ENCODE results near the gene PRR20G. TPM values are rescaled to one million over a fixed set of nuclear protein-coding genes. Genes with fewer than 3 reads are reported as not detected.

The PRR20G gene
- total and polyA plus RNA-seq, 10 of the 15 experiments (the other 5 are each of a cell fraction or from before 2014, with no cell fraction given), result not detected

- ATAC-seq, result no peak
These were observed 22.9 kb downstream of the PRR20G start for GRCh38 chr3:127264794-127265514.

More at GRCh38 chr3:127264794-127265514, 22.9 kb downstream of the PRR20G start:
- in situ Hi-C loops (cut with MboI) (no loop called here), intact Hi-C loops (cut with micrococcal nuclease; ENCODE audit: unreplicated experiment) (no loop called here)
- no TSS peak for BruUV-seq (replicated peaks)
- Histone ChIP-seq H3K79me2 (ENCODE audit: control insufficient read depth, insufficient read depth, low read length) (no peaks in the 10 kb centered on the region), H3K27me3 (replicated peaks in 1 of 2; ENCODE audit: control insufficient read depth in 2 of 2, insufficient read depth in 2 of 2, low read length in 1 of 2) (no peaks in the 10 kb centered on the region; a peak in 2 of 4 replicates), H3K36me3 (ENCODE audit: control insufficient read depth in 2 of 2, insufficient read depth in 2 of 2, low read length in 1 of 2) (no peaks in the 10 kb centered on the region), H2AFZ (ENCODE audit: control insufficient read depth, low read depth, low read length) (no peak overlapping the region), H3K4me3 (no peak overlapping the region), H3K9me3 (replicated peaks; ENCODE audit: control insufficient read depth, insufficient read depth, low read length) (no peaks in the 10 kb centered on the region; the same call in 2 of the 3 replicates), H3K4me2 (ENCODE audit: control insufficient read depth, insufficient read depth) (no peak overlapping the region), H4K20me1 (ENCODE audit: control insufficient read depth, insufficient read depth) (no peaks in the 10 kb centered on the region), H3K4me1 (ENCODE audit: control insufficient read depth, insufficient read depth, low read length) (no peaks in the 10 kb centered on the region), H3K9ac (ENCODE audit: control insufficient read depth, insufficient read depth, low read length) (no peak overlapping the region), H3K27ac (ENCODE audit: control insufficient read depth, insufficient read depth) (no peak overlapping the region)
- ChIA-PET RAD21 (ENCODE audit: unreplicated experiment) (no interaction called here), CTCF (interaction anchor here (1.1 to 1.4 kb wide), 2 partner anchors 12 to 38 kb away, joined by 3 read pairs; no protein-coding TSS in a partner anchor), SMC1A (ENCODE audit: uncharacterized antibody, unreplicated experiment) (interaction anchor here (0.5 kb wide), 1 partner anchor 26 kb away, joined by 3 read pairs; no protein-coding TSS in a partner anchor), POLR2A (no interaction called here)
- FAIRE-seq, result no peak
- no peak for DNase-seq (ENCODE audit: low read depth, low spot score)
- 22% methylated on average over 11 of the region's 11 CpGs for WGBS (ENCODE audit: insufficient coverage, insufficient replicate concordance, low lambda C conversion rate, missing lambda C conversion rate)
- TF ChIP-seq ATF7 (IDR thresholded peaks at IDR 0.05; ENCODE audit: low read depth) (no peak), EGR1 (IDR thresholded peaks at IDR 0.05; ENCODE audit: borderline replicate concordance in 1 of 2, low read depth in 2 of 2, low read length in 2 of 2) (no peak), CBX3 (IDR thresholded peaks at IDR 0.05; ENCODE audit: borderline replicate concordance, low read depth) (no peak), RAD21 (IDR thresholded peaks at IDR 0.05; ENCODE audit: insufficient read depth, low read depth, low read length) (no peak), CHD2 (IDR thresholded peaks at IDR 0.05; ENCODE audit: borderline replicate concordance, low read depth, low read length) (no peak), SMAD5 (IDR thresholded peaks at IDR 0.05; ENCODE audit: low read depth) (no peak), TARDBP (IDR thresholded peaks at IDR 0.05; ENCODE audit: borderline replicate concordance) (no peak), HSF1 (IDR thresholded peaks at IDR 0.05; ENCODE audit: low read depth, low read length) (no peak)
